GM21576 (cell line): ENCODE measurements around the gene PLVAP.
"Not testable (repeated sequence)": the region's sequence is repeated elsewhere in the genome, so short reads cannot be mapped to it uniquely, and the experiment has no call there.

ENCODE experiments used
- ATAC-seq: cut with Tn5 transposase; IDR thresholded peaks from one replicate; pipeline ENCODE4 v1.9.1; 2021; ENCODE audit warnings: mild to moderate bottlenecking, moderate library complexity; ENCODE audit not compliant: unreplicated experiment

Gene PLVAP

GRCh38 chr19:17402982-17403855 lies 26.1 kb upstream of the PLVAP start:
- ATAC-seq, result no peak

- no peak for ATAC-seq
Measured at GRCh38 chr19:17401628-17402027, 24.5 kb upstream of the PLVAP start.

GRCh38 chr19:17398902-17399527 lies 21.9 kb upstream of the PLVAP start:
- ATAC-seq, result no peak

GRCh38 chr19:17394891-17395415 lies 17.8 kb upstream of the PLVAP start:
- ATAC-seq, result no peak

GRCh38 chr19:17393914-17394313 lies 16.8 kb upstream of the PLVAP start, which contains the start of gene CCDC194:
TSS of gene CCDC194 (minus strand) at chr19:17394196. CDS start at chr19:17394158, 38 bp downstream.
- ATAC-seq, result no peak

GRCh38 chr19:17393002-17393401 lies 15.9 kb upstream of the PLVAP start:
- ATAC-seq, result no peak

GRCh38 chr19:17391371-17392151 lies 14.4 kb upstream of the PLVAP start:
- ATAC-seq, result no peak

GRCh38 chr19:17390665-17391370 lies 13.7 kb upstream of the PLVAP start:
- ATAC-seq, result peak; percentile 83

GRCh38 chr19:17389957-17390664 lies 13.0 kb upstream of the PLVAP start:
- ATAC-seq, result no peak

GRCh38 chr19:17389288-17389687 lies 12.1 kb upstream of the PLVAP start:
- no peak for ATAC-seq

GRCh38 chr19:17385878-17386611 lies 8.9 kb upstream of the PLVAP start:
- ATAC-seq, result no peak

- no peak for ATAC-seq
Measured at GRCh38 chr19:17380426-17381138, 3.4 kb upstream of the PLVAP start.

GRCh38 chr19:17379221-17379631 lies 2.1 kb upstream of the PLVAP start:
- no peak for ATAC-seq

- no peak for ATAC-seq
Measured at GRCh38 chr19:17378271-17378670, 1.1 kb upstream of the PLVAP start.

- ATAC-seq, result peak; percentile 75
Measured at GRCh38 chr19:17370026-17370587, 7.0 kb downstream of the PLVAP start.

- ATAC-seq, result no peak
Measured at GRCh38 chr19:17365361-17365760, 11.8 kb downstream of the PLVAP start.

- not testable (repeated sequence) for ATAC-seq
Measured at GRCh38 chr19:17363852-17364605, 13.1 kb downstream of the PLVAP start.
